Measurements from ENCODE around the gene AFG1L. TPM values are rescaled to one million over a fixed set of nuclear protein-coding genes. Genes with fewer than 3 reads are reported as not detected.
"Not testable (repeated sequence)": the region's sequence is repeated elsewhere in the genome, so short reads cannot be mapped to it uniquely, and the experiment has no call there.

Gene AFG1L
- total RNA-seq, 2 experiments from 2014 or later, result 4.0 to 7.5 TPM

DNA sequence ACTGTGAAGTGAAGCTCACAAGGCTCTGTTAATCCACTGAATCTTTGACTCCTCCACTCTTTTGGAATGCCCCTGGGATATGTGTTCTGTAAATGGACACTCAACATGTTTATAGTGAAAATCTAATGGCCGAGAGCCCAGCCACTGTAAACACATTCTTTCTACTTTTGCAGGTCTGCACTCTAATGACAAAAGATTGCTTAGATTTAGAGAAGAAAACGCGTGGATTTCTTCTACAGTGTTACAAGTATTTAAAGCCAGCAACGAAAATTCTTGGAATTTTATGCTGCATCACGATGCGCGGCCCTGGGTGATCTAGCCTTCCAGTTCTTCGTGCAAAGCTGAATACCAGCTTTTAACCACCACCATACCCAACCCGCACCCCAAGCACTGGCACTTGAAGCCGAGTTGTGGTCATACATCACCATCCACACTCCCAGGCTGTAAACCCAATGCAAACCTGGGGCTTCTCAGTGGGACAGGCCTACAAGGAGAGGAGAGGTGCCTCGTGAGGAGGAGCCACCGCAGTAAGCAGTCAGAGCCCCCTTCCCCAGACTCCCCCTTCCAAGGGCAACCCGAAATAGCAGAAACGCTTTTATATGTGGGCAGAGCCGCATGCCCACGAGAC is 262.1 kb downstream of the AFG1L start:
- H3K27ac Mint-ChIP-seq, result peak overlapping the region; percentile 66
- peaks cover 4% of the 10 kb centered on the region for H3K36me3 Mint-ChIP-seq (ENCODE audit: low read depth)
- no peak for DNase-seq
- no peak for ATAC-seq
- no peaks in the 10 kb centered on the region for H3K9me3 Mint-ChIP-seq (ENCODE audit: insufficient read depth)
- peaks cover 15% of the 10 kb centered on the region for H3K4me1 Mint-ChIP-seq (ENCODE audit: low read depth)
- ChIA-PET POLR2A (interaction anchor here (0.6 to 0.8 kb wide), 2 partner anchors 355 to 507 kb away, joined by 3 to 4 read pairs; no protein-coding TSS in a partner anchor), CTCF (interaction anchor here (1.1 to 3.0 kb wide), 5 partner anchors 15 to 453 kb away, joined by 3 to 14 read pairs (median 4); no protein-coding TSS in a partner anchor)
- H3K27me3 Mint-ChIP-seq (ENCODE audit: low read depth), result peaks cover 23% of the 10 kb centered on the region
- H3K4me3 Mint-ChIP-seq, result peak overlapping the region; percentile 94

DNA sequence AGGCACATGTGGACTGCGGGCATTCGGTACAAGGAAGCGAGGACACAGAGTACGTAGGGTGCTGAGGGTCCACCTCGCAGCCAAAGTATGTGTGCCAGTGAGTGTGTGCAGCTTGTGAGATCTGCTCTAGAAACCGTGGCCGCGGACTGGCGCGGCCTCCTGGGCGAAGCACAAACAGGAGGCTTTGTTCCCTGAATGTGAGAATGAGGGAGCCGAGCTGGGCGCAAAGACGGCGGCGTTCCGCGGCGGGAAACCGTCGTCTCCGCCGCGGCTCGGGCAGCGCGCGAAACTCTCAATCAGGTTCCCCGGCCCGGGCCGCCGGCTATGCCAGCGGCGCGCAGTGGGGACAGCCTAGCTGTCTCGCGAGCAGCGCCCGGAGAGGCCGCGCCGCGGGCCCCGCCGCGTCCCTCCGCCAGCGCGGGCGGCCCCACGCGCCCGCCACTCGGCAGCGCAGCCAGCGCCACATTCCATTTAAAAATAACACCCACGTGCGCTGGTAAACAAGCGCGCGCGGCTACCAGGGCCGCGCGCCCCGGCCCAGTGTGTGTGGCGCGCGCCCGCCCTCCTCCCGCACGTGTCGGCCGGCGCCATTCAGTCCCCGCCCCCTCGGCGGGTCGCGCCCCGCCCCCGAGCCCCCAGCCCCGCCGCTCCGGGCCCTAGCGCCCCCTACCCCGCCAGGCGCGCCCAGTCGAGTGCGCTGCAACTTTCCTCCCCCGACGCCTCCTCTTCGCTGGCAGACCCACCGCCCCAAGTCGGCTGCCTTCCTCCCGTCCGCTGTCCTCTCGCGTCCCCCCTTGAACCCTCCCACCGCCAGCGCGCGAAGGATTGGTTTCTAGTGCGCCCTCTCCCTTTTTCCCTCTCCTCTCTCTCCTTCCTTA is 262.9 kb downstream of the AFG1L start:
- Mint-ChIP-seq H3K36me3 (ENCODE audit: low read depth) (peaks cover 12% of the 10 kb centered on the region), H3K27ac (peak overlapping the region; percentile 96), H3K27me3 (ENCODE audit: low read depth) (peaks cover 20% of the 10 kb centered on the region), H3K9me3 (ENCODE audit: insufficient read depth) (no peaks in the 10 kb centered on the region), H3K4me1 (ENCODE audit: low read depth) (peaks cover 23% of the 10 kb centered on the region), H3K4me3 (peak overlapping the region; percentile 94)
- POLR2A ChIA-PET, result interaction anchor here (0.7 to 1.3 kb wide), 5 partner anchors 9 to 696 kb away, joined by 3 to 5 read pairs (median 4); partner anchors contain the start of gene SESN1
- peak; percentile 76 for DNase-seq
- CTCF ChIA-PET, result interaction anchor here (0.6 to 3.0 kb wide), 8 partner anchors 16 to 1834 kb away, joined by 3 to 14 read pairs (median 3); no protein-coding TSS in a partner anchor
- ATAC-seq, result peak; percentile 32

DNA sequence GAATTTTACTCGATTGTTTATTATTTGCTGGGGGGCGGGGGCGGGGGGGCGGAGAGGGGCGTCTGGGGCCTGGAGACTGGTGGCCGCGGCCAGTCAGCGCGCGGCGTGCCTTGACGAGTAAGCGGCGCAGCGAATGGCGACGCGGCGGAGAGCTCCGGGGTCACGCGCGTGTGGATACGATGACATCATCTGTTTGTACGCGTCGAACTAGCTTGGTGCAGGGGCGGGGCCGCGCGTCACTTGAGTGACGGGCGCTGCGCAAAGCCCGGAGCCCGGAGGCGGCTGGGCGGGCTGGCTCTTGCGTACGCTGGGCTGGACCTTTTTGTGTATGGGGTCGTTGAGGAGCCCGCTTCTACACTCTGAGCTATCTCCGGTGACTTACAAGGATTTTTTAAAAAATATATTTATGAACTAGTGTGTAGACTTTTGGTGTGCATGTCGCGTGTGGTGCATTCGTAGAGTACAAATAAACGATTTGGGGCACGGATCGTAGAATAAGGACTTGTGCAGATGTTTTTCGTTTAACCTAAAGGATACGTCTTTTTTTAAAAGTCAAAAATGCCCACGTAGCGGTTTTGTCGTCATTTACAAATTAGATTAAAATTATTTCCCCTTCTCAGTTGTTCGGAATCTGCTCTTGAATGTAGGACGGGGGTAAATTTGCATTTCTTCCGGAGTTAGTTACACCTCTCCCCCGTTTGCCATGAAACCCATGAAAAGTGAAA is 263.7 kb downstream of the AFG1L start:
- ChIA-PET POLR2A (interaction anchor here (0.7 to 1.3 kb wide), 5 partner anchors 8 to 695 kb away, joined by 3 to 5 read pairs (median 4); partner anchors contain the start of genes SESN1 and SNX3), CTCF (interaction anchor here (0.6 to 3.0 kb wide), 6 partner anchors 17 to 1834 kb away, joined by 3 to 14 read pairs (median 4); no protein-coding TSS in a partner anchor)
- Mint-ChIP-seq H3K9me3 (ENCODE audit: insufficient read depth) (no peaks in the 10 kb centered on the region), H3K27ac (peak overlapping the region; percentile 96), H3K4me3 (peak overlapping the region; percentile 94), H3K27me3 (ENCODE audit: low read depth) (peaks cover 17% of the 10 kb centered on the region), H3K4me1 (ENCODE audit: low read depth) (peaks cover 29% of the 10 kb centered on the region), H3K36me3 (ENCODE audit: low read depth) (peaks cover 17% of the 10 kb centered on the region)
- DNase-seq (peak; percentile 98), ATAC-seq (peak; percentile 73)

DNA sequence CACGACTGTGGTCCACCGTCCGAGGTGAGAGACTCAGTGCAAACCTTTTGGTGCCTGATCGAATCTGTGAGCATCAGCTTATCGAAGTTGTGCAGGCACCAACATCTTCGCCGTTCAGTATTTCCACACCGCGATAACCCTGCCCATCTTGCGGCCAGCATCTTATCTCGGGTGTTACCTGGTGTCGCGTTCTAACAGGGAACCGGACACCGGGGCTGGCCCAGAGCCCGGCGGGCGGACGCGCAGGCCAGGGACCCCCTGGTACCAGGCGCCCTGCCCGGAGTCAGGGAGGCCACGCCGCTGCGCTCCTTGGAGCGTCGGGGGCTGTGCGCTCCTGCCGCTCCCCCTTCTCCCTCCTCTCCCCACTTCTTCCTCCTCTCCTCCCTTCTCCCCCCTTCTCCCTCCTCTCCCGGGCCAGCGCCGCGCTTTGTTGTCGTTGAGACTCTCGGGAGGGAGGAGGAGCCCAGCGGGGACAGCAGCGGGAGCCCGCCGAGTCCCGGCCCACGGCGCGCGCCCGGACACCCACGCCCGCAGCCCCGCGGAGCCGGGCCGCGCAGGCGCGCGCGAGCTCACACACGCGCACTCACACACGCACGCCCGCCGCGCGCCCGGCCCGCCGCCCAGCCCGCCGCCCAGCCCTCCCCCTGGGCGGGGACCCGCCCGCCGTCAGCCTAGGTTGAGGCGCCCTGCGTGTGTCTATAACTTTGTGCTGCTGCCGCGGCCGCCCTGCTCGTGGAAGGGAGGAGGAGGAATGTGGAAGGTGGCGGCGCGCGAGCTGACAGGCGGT is 264.4 kb downstream of the AFG1L start:
- H3K4me3 Mint-ChIP-seq, result peak overlapping the region; percentile 94
- peak overlapping the region; percentile 96 for H3K27ac Mint-ChIP-seq
- no peaks in the 10 kb centered on the region for H3K9me3 Mint-ChIP-seq (ENCODE audit: insufficient read depth)
- ATAC-seq (peak; percentile 70), DNase-seq (peak; percentile 90)
- peaks cover 35% of the 10 kb centered on the region for H3K4me1 Mint-ChIP-seq (ENCODE audit: low read depth)
- peaks cover 14% of the 10 kb centered on the region for H3K27me3 Mint-ChIP-seq (ENCODE audit: low read depth)
- CTCF ChIA-PET, result interaction anchor here (0.9 to 3.0 kb wide), 5 partner anchors 17 to 514 kb away, joined by 3 to 14 read pairs (median 5); no protein-coding TSS in a partner anchor
- peaks cover 17% of the 10 kb centered on the region for H3K36me3 Mint-ChIP-seq (ENCODE audit: low read depth)
- POLR2A ChIA-PET, result interaction anchor here (0.8 to 1.4 kb wide), 7 partner anchors 9 to 535 kb away, joined by 3 to 5 read pairs (median 3); partner anchors contain the start of genes SESN1 and SNX3

DNA sequence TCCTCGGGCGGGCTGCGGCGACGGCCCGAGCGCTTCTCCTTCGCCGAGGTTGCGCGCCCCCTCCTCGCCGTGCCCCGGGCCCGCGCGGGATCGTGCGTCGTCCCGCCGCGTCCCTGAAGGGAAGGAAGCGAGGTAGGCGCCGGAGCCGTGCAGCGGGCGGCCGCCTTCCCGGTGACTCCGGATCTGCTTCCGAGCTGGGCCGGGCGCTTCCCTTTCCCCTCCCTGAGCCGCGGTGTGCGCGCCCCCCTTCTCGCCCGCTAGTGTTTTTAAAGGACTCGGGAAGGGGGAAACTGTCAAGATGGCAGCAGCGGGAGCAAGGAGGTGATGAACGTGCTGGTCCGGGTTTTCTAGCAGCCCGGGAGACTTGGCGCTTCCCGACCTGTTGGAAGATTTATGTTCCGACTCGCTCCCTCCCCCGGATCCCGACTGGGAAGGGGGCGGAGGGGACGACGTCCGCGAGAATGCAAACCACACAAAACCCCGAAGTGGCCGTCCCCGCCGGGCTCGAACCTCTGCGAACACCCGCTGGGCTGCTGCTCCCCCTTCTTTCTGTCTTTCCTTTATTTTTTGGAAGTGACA is 265.1 kb downstream of the AFG1L start:
- H3K27ac Mint-ChIP-seq, result peak overlapping the region; percentile 76
- H3K4me1 Mint-ChIP-seq (ENCODE audit: low read depth), result peaks cover 42% of the 10 kb centered on the region
- POLR2A ChIA-PET, result interaction anchor here (0.7 to 1.4 kb wide), 5 partner anchors 8 to 534 kb away, joined by 3 to 4 read pairs (median 3); partner anchors contain the start of gene SESN1
- ATAC-seq (no peak), DNase-seq (no peak)
- peaks cover 17% of the 10 kb centered on the region for H3K36me3 Mint-ChIP-seq (ENCODE audit: low read depth)
- CTCF ChIA-PET, result interaction anchor here (0.9 to 1.0 kb wide), 3 partner anchors 143 to 513 kb away, joined by 3 to 5 read pairs (median 3); no protein-coding TSS in a partner anchor
- peak overlapping the region; percentile 84 for H3K4me3 Mint-ChIP-seq
- H3K9me3 Mint-ChIP-seq (ENCODE audit: insufficient read depth), result no peaks in the 10 kb centered on the region
- H3K27me3 Mint-ChIP-seq (ENCODE audit: low read depth), result peaks cover 10% of the 10 kb centered on the region

DNA sequence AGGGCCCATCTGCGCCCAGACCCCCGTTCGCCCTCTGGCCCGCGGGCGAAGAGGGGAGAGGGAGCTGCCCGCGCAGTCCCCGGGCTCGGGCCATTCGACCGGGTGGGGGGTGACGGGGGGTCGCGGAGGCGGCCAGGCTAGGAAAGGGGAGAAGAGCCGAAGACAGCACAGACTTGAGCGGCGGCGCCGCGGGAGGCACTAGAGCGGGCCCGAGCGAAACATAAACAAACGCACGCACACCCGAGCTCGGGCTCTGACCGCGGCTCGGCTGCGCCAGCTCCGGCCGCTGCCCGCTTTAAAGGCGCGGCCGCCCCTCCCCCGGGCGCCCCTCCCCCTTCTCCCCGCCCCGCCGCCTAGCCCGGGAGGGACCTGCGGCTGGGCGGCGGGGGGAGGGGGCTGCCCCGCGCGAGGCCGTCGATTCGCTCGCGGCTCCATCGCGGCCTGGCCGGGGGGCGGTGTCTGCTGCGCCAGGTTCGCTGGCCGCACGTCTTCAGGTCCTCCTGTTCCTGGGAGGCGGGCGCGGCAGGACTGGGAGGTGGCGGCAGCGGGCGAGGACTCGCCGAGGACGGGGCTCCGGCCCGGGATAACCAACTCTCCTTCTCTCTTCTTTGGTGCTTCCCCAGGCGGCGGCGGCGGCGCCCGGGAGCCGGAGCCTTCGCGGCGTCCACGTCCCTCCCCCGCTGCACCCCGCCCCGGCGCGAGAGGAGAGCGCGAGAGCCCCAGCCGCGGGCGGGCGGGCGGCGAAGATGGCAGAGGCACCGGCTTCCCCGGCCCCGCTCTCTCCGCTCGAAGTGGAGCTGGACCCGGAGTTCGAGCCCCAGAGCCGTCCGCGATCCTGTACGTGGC is 265.8 kb downstream of the AFG1L start, which contains the start of gene FOXO3:
FOXO3 (plus strand) TSS at position 455 of the 846 bp plus-strand sequence; CDS start at position 747, 292 bp downstream.
- Mint-ChIP-seq H3K9me3 (ENCODE audit: insufficient read depth) (no peaks in the 10 kb centered on the region), H3K36me3 (ENCODE audit: low read depth) (peaks cover 20% of the 10 kb centered on the region), H3K27ac (peak within 1 kb of the TSS; percentile 76), H3K4me1 (ENCODE audit: low read depth) (peaks cover 49% of the 10 kb centered on the region), H3K27me3 (ENCODE audit: low read depth) (peaks cover 5% of the 10 kb centered on the region), H3K4me3 (peak within 1 kb of the TSS; percentile 84)
- peak; percentile 8 for ATAC-seq
- DNase-seq, result peak; percentile 56
- ChIA-PET CTCF (interaction anchor here (1.0 kb wide), 1 partner anchor 143 kb away, joined by 3 read pairs; no protein-coding TSS in a partner anchor), POLR2A (interaction anchor here (0.7 to 1.4 kb wide), 2 partner anchors 175 to 313 kb away, joined by 3 read pairs; no protein-coding TSS in a partner anchor)

DNA sequence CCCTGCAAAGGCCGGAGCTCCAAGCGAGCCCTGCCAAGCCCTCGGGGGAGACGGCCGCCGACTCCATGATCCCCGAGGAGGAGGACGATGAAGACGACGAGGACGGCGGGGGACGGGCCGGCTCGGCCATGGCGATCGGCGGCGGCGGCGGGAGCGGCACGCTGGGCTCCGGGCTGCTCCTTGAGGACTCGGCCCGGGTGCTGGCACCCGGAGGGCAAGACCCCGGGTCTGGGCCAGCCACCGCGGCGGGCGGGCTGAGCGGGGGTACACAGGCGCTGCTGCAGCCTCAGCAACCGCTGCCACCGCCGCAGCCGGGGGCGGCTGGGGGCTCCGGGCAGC is 266.4 kb downstream of the AFG1L start:
- H3K9me3 Mint-ChIP-seq (ENCODE audit: insufficient read depth); DNase-seq; H3K27me3 Mint-ChIP-seq (ENCODE audit: low read depth); H3K4me3 Mint-ChIP-seq; POLR2A ChIA-PET; H3K27ac Mint-ChIP-seq; CTCF ChIA-PET; ATAC-seq: not testable (repeated sequence)
- Mint-ChIP-seq H3K36me3 (ENCODE audit: low read depth) (peaks cover 25% of the 10 kb centered on the region), H3K4me1 (ENCODE audit: low read depth) (peaks cover 53% of the 10 kb centered on the region)

DNA sequence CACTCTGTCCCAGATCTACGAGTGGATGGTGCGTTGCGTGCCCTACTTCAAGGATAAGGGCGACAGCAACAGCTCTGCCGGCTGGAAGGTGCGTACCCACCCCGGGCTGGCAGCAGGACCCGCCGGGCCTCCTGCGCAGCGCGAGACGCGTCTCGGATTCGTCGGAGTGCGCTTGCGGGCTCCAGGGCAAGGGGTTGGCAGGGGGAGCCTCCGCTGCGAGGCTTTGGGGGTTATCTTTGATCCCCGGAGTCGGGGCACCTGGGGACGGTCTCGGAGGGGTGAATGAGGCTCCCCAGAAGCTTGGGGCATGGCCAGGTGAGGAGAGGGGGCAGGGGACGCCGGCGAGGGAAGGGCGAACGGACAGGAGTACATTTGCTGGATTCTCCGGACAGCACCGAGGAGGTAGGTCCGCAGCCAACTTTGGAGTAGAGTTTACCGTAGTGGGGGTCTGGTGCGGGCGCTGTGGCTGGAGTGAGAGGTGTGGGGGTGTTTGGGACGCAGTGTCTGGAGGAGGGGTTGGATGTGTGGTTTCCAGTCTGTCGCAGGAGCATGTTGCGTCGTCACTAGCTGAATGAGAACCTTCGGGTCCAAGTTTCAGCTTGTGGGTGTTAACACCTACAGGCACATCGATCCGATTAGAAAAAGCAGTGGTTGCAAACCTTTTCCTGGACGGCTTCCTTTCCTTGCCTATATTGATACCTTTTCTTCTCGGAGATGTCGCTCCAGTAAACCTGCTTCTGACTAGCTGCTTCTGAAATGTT is 267.1 kb downstream of the AFG1L start:
- ATAC-seq (no peak), DNase-seq (no peak)
- H3K27ac Mint-ChIP-seq, result no peak overlapping the region
- ChIA-PET POLR2A (no interaction called here), CTCF (no interaction called here)
- H3K36me3 Mint-ChIP-seq (ENCODE audit: low read depth), result peaks cover 27% of the 10 kb centered on the region
- peaks cover 54% of the 10 kb centered on the region for H3K4me1 Mint-ChIP-seq (ENCODE audit: low read depth)
- no peaks in the 10 kb centered on the region for H3K9me3 Mint-ChIP-seq (ENCODE audit: insufficient read depth)
- H3K4me3 Mint-ChIP-seq, result peak overlapping the region; percentile 55
- peaks cover 5% of the 10 kb centered on the region for H3K27me3 Mint-ChIP-seq (ENCODE audit: low read depth)

DNA sequence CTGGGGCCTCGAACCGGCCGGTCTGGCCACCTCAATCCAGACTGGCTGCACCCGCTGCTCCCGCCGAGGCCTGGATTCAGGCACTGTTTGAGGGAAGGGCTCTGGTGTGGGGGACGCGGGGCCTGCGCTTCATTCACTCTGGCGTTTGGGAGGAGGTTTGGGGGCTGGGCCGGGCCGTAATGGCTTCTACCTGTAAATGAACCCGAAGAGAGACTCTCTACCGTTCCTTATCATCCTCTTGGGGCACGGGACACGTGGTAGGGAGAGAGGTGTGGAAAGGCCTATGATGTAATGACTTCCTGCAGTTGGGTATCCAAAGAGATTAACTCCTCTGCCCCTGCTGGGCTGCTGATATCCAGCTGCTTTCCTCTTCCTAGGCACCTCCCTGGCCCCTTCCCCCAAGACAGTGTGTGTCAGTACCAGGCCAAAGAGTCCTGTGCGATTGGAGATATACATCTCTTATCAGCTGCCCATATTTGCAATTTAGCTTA is 267.7 kb downstream of the AFG1L start:
- peak overlapping the region; percentile 55 for H3K4me3 Mint-ChIP-seq

More for the DNA sequence above, 267.7 kb downstream of the AFG1L start:
- CTCF ChIA-PET, result interaction anchor here (0.5 kb wide), 1 partner anchor 364 kb away, joined by 4 read pairs; no protein-coding TSS in a partner anchor
- DNase-seq, result no peak
- Mint-ChIP-seq H3K36me3 (ENCODE audit: low read depth) (peaks cover 29% of the 10 kb centered on the region), H3K4me1 (ENCODE audit: low read depth) (peaks cover 53% of the 10 kb centered on the region), H3K27me3 (ENCODE audit: low read depth) (peaks cover 5% of the 10 kb centered on the region), H3K9me3 (ENCODE audit: insufficient read depth) (no peaks in the 10 kb centered on the region), H3K27ac (peak overlapping the region; percentile 4)
- POLR2A ChIA-PET, result no interaction called here
- no peak for ATAC-seq
